ENCODE results near the gene TBX1. TPM values are rescaled to one million over a fixed set of nuclear protein-coding genes. Genes with fewer than 3 reads are reported as not detected.

TBX1 gene
- polyA plus RNA-seq, 4 donors = 0.17 to 0.59 (median 0.25) TPM

GRCh38 chr22:19809741-19810140, 49.2 kb downstream of the TBX1 start:
- DNase-seq (ENCODE audit: low read depth in 4 of 4, low spot score in 3 of 4) = no peak

DNA sequence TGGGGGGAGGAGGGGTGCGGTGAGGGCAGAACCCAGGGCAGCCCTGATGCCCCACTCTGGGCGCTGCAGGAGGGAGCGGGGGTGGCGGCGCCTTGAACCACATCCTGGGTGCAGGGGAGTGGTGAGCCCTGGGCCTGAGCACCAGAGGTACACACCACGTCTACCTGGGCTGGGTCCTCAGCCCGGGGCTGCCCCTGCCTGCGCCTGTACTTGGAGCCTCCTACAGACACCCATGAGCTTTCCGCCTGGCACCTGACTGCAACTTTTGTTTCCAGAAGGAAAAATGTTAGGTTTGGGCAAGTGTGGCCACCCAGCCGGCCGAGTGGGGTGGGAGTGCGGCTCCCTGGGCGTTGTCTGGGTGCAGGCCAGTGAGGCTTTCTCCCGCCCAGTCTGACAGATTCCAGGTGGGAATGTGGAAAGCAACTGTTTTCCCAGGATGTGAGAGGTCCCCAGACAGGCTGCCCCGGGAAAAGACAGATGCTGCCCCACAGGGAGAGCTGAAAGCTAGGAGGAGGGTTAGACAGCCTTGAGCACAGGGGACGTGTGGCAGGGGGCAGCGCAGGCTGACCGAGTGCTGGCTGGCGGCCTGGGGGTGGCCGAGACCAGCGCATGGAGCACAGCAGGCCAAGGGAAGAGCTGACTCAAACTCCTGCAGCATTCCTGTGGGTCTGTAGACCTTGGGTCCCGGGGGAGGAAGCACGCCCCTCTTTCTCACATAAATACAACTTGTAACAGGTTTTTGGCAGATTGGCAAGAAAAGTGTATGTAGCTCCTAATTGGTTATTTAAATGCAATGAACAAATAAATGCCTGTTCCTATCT, 50.0 kb downstream of the TBX1 start:
- DNase-seq (ENCODE audit: low read depth in 4 of 4, low spot score in 3 of 4) = no peak

- DNase-seq (ENCODE audit: low read depth in 4 of 4, low spot score in 3 of 4) = no peak
Observed at GRCh38 chr22:19811211-19811621, 50.6 kb downstream of the TBX1 start.

- DNase-seq (ENCODE audit: low read depth in 4 of 4, low spot score in 3 of 4) = no peak
Observed at GRCh38 chr22:19811811-19812771, 51.5 kb downstream of the TBX1 start.

DNA sequence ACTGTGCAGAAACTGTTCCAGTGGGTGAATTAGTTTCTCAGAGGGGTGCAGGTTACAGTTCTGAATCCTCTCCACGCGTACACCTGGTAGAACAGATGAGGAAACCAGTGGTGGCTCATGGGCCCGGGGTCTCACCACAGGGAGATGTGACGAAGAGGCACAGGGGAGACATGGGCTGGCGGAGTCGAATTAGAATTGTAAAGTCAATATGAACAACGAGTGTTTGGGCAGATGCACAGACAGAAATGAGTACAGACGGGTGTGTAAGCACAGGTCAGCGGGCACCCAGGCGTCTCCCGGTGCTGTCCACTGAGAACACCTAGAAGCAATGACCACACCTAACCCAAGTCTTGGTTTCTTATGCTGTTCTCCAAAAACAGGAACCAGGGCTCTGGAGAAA, 52.3 kb downstream of the TBX1 start:
- DNase-seq (ENCODE audit: low read depth in 4 of 4, low spot score in 3 of 4) = no peak

- no peak for DNase-seq (ENCODE audit: low read depth in 4 of 4, low spot score in 3 of 4)
Observed at GRCh38 chr22:19814428-19814827, 53.9 kb downstream of the TBX1 start.

GRCh38 chr22:19815093-19815822, 54.7 kb downstream of the TBX1 start:
- DNase-seq (ENCODE audit: low read depth in 4 of 4, low spot score in 3 of 4) = no peak

- DNase-seq (ENCODE audit: low read depth in 4 of 4, low spot score in 3 of 4) = no peak
Observed at GRCh38 chr22:19815823-19816290, 55.3 kb downstream of the TBX1 start.

- no peak for DNase-seq (ENCODE audit: low read depth in 4 of 4, low spot score in 3 of 4)
Observed at GRCh38 chr22:19816372-19817119, 56.0 kb downstream of the TBX1 start.

Other genes with a start within 250 kb of the TBX1 start
- gene CLDN5, start 236.4 kb upstream of the TBX1 start, polyA plus RNA-seq (ENCODE audit: insufficient read length in 4 of 4) = 10 to 100 TPM; 19.4 to 39.7 (median 21.4) TPM
- gene SEPTIN5, start 46.3 kb upstream of the TBX1 start, polyA plus RNA-seq (ENCODE audit: insufficient read length in 4 of 4) = 10 to 100 TPM; 33.9 to 51.7 (median 34.2) TPM
- 1 to 10 TPM; 1.6 to 6.1 (median 4.3) TPM for gene GP1BB, start 37.2 kb upstream of the TBX1 start, polyA plus RNA-seq (ENCODE audit: insufficient read length in 4 of 4)
- gene GNB1L, start 94.1 kb downstream of the TBX1 start, polyA plus RNA-seq (ENCODE audit: insufficient read length in 4 of 4) = 1 to 10 TPM; 3.0 to 6.1 (median 3.6) TPM
- 10 to 100 TPM; 15.3 to 29.7 (median 20.1) TPM for gene RTL10, start 94.1 kb downstream of the TBX1 start, polyA plus RNA-seq (ENCODE audit: insufficient read length in 4 of 4)
- gene COMT, start 181.0 kb downstream of the TBX1 start, polyA plus RNA-seq (ENCODE audit: insufficient read length in 4 of 4) = 100 to 1,000 TPM in 1 of 4 donors, 10 to 100 TPM in 3; 47.7 to 143 (median 97.2) TPM
- 10 to 100 TPM; 13.1 to 33.7 (median 20.4) TPM for gene TXNRD2, start 181.0 kb downstream of the TBX1 start, polyA plus RNA-seq (ENCODE audit: insufficient read length in 4 of 4)